ENCODE results near the gene SLC43A2. TPM values are rescaled to one million over a fixed set of nuclear protein-coding genes. Genes with fewer than 3 reads are reported as not detected.

Gene SLC43A2
- total and polyA plus RNA-seq, 2 of the 13 experiments (the other 11 are each of a cell fraction or from before 2014, with no cell fraction given): 7.3 to 20.0 TPM

DNA sequence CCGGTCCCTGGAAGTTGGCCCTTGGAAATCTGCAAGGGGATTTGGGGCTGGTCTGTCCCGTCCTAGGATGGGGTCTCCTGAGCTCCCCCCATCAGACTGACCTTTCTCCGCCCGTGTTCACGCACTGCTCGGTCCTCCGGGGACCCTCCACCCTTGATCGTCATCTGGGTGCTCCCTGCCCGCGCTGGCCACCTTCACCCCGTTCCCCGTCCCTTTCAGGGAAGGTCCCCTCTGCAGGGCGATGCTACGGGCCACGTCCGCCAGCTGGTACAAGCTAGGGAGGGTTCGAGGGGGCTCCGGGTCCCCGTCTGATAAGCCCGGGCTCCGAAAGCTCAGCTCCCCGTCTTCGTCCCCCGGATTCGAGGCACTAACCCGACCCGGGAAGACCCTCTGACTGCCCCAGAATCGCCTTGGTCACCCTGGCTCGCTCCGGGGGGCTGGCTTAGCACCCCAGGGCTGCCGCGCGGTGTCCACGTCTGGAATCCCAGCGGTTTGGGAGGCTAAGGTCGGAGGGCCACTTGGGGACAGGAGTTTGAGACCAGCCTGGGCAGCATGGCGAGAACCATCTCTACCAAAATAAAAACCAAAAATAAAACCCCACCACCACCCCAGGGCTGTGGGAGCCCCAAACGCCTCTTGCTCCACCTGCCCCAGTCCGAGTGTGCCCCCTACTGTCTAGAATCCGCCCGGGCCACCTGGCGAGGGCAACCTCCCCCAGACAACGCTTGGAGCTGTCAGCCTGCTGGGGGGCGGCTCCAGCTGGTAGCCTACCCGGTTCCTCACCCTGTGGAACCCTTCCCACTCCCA, 1.1 kb upstream of the SLC43A2 start (continued):
- TF ChIP-seq, protein P1, sequence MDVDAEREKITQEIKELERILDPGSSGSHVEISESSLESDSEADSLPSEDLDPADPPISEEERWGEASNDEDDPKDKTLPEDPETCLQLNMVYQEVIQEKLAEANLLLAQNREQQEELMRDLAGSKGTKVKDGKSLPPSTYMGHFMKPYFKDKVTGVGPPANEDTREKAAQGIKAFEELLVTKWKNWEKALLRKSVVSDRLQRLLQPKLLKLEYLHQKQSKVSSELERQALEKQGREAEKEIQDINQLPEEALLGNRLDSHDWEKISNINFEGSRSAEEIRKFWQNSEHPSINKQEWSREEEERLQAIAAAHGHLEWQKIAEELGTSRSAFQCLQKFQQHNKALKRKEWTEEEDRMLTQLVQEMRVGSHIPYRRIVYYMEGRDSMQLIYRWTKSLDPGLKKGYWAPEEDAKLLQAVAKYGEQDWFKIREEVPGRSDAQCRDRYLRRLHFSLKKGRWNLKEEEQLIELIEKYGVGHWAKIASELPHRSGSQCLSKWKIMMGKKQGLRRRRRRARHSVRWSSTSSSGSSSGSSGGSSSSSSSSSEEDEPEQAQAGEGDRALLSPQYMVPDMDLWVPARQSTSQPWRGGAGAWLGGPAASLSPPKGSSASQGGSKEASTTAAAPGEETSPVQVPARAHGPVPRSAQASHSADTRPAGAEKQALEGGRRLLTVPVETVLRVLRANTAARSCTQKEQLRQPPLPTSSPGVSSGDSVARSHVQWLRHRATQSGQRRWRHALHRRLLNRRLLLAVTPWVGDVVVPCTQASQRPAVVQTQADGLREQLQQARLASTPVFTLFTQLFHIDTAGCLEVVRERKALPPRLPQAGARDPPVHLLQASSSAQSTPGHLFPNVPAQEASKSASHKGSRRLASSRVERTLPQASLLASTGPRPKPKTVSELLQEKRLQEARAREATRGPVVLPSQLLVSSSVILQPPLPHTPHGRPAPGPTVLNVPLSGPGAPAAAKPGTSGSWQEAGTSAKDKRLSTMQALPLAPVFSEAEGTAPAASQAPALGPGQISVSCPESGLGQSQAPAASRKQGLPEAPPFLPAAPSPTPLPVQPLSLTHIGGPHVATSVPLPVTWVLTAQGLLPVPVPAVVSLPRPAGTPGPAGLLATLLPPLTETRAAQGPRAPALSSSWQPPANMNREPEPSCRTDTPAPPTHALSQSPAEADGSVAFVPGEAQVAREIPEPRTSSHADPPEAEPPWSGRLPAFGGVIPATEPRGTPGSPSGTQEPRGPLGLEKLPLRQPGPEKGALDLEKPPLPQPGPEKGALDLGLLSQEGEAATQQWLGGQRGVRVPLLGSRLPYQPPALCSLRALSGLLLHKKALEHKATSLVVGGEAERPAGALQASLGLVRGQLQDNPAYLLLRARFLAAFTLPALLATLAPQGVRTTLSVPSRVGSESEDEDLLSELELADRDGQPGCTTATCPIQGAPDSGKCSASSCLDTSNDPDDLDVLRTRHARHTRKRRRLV (CRISPR knock-in tag; IDR thresholded peaks at IDR 0.05): 0 out of 2 replicates have a peak, but pooled peaks have one; percentile 42
- TF ChIP-seq ZNF710 (CRISPR knock-in tag; IDR thresholded peaks at IDR 0.05; ENCODE audit: borderline replicate concordance) (no peak), SAP130 (CRISPR knock-in tag; IDR thresholded peaks at IDR 0.05; ENCODE audit: low read depth) (peak; percentile 58), ZNF430 (CRISPR knock-in tag; IDR thresholded peaks at IDR 0.05) (peak; percentile 43; the same call in 1 of the 2 replicates), ZBTB7A (CRISPR knock-in tag; IDR thresholded peaks at IDR 0.05) (peak; percentile 72; the same call in 1 of the 2 replicates), PATZ1 (CRISPR knock-in tag; IDR thresholded peaks at IDR 0.05) (peak; percentile 59; the same call in 1 of the 2 replicates), E2F2 (CRISPR knock-in tag; IDR thresholded peaks at IDR 0.05; ENCODE audit: borderline replicate concordance) (no peak), SRF (IDR thresholded peaks at IDR 0.05; ENCODE audit: low read depth, low read length) (no peak), ZNF432 (CRISPR knock-in tag; IDR thresholded peaks at IDR 0.05; ENCODE audit: borderline replicate concordance) (no peak), SMAD1 (CRISPR knock-in tag; IDR thresholded peaks at IDR 0.05; ENCODE audit: borderline replicate concordance, low read depth) (0 out of 2 replicates have a peak, but pooled peaks have one; percentile 16), POLR2G (IDR thresholded peaks at IDR 0.05; ENCODE audit: low read depth, low read length) (no peak), ZNF317 (CRISPR knock-in tag; IDR thresholded peaks at IDR 0.05) (0 out of 2 replicates have a peak, but pooled peaks have one; percentile 16), ZSCAN31 (CRISPR knock-in tag; IDR thresholded peaks at IDR 0.05; ENCODE audit: low read depth) (0 out of 2 replicates have a peak, but pooled peaks have one; percentile 15)
- TF ChIP-seq, protein P2, sequence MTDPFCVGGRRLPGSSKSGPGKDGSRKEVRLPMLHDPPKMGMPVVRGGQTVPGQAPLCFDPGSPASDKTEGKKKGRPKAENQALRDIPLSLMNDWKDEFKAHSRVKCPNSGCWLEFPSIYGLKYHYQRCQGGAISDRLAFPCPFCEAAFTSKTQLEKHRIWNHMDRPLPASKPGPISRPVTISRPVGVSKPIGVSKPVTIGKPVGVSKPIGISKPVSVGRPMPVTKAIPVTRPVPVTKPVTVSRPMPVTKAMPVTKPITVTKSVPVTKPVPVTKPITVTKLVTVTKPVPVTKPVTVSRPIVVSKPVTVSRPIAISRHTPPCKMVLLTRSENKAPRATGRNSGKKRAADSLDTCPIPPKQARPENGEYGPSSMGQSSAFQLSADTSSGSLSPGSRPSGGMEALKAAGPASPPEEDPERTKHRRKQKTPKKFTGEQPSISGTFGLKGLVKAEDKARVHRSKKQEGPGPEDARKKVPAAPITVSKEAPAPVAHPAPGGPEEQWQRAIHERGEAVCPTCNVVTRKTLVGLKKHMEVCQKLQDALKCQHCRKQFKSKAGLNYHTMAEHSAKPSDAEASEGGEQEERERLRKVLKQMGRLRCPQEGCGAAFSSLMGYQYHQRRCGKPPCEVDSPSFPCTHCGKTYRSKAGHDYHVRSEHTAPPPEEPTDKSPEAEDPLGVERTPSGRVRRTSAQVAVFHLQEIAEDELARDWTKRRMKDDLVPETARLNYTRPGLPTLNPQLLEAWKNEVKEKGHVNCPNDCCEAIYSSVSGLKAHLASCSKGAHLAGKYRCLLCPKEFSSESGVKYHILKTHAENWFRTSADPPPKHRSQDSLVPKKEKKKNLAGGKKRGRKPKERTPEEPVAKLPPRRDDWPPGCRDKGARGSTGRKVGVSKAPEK (CRISPR knock-in tag; IDR thresholded peaks at IDR 0.05; ENCODE audit: borderline replicate concordance): no peak

Measured in HepG2 (cell line).